Islet precursor cell (in vitro differentiated cells): Measurements from ENCODE around the gene THBS4.

ENCODE experiments used
- DNase-seq: peaks from one replicate; pipeline ENCODE4 v3.0.0-alpha.2; 2018

The THBS4 gene

DNA sequence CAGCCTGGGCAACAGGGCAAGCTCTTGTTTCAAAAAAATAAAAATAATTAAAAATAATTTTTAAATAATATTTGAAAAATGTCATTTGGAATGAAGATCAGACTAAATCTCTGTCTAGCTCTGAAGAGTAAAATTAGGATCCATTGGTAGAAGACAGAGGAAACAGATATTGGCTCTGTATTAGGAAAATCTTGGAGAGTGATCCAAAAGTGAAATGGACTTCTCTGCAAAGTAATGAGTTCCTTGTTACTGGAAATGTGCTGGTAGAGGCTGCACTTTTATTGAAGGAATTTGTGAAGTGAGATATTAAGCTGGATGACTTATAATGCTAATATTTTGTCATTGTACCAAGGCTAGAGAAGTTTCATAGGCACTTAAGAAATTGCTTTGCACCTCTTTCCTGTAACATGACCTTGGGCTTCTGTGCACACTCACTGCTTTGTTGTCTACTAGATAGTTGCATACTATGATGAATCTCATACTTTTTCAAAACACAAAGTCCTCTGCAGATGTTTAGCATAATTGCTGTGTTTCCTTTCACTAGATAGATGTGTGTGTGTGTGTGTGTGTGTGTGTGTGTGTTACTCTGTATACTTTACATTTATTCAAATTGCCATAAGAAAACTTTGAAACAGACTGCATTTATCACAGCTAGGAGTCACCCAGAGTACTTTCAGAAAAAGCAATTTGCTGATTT, 13.1 kb downstream of the THBS4 start:
- no peak for DNase-seq

DNA sequence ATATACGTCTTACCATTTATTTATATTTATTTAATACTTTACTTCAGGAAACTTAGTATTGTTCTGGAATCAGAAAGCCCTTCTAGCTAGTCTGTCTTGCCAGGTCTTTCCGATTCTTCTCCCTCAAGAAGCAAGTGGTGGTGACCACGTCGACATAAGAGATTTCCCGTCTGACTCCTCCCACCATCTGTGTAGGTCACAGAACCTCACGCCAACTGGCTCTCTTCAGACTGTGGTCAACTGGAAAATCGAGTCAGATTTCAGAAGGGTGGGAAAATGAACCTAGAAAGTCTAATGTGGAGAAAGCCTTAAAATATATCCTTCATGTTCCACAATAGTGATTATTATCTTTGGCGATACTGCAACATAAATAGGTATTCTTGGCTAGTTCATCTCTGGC, 17.3 kb downstream of the THBS4 start:
- no peak for DNase-seq

DNA sequence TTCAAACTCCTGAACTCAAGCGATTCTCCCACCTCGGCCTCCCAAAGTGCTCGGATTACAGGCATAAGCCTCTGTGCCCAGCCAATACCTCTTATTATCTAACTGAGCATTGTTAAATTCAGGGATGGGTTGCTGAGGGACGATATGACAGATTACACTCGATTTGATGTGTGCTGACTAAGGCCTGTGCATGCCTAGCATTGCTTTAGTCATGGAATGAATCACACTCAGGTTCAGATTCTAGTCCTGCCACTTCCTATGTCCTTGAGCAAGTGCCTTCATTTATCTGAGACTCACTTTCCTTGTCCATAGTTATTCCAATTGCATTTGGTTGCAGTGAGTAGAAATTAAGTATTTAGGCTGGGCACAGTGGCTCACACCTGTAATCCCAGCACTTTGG, 19.5 kb downstream of the THBS4 start:
- DNase-seq = no peak

DNA sequence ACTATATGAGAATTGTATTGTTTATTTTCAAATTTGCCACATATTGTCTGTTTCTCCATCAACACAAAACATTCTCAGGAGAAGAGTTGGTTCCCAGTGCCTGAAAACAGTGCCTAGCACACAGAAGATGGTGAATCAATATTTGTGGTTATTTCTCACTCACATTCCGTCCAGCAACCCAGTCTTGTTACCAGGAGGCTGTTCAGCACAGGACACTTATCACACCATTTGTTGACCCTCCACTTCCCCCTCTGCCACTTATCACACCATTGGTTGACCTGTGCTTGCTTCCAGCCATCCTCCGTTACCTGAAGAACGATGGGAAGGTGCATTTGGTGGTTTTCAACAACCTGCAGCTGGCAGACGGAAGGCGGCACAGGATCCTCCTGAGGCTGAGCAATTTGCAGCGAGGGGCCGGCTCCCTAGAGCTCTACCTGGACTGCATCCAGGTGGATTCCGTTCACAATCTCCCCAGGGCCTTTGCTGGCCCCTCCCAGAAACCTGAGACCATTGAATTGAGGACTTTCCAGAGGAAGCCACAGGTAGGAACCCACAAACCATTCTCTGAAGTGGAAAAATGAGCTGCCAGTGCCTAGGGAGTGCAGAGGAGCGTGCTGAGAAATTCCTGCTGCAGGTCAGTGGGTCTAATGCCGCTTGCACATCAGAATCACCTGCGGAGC, 20.5 kb downstream of the THBS4 start:
- DNase-seq = peak; percentile 75

DNA sequence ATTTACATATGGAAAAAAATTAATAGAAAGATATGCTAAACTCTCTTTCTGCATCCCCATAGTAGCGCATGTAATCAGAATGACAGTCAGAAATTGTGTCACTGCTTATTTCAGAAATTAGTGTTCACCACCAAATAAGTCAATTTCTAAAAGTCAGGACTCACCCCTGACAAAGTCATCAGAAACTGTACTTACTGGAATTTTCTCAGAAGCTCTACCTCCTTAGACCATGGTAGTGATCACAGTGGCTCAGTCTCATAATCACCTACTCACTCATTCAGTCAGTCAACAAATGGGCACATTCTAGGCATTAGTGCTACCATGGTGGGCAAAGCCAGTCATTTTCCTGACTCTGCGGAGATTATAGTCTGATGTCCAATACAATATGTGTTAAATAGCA, 22.0 kb downstream of the THBS4 start:
- no peak for DNase-seq

DNA sequence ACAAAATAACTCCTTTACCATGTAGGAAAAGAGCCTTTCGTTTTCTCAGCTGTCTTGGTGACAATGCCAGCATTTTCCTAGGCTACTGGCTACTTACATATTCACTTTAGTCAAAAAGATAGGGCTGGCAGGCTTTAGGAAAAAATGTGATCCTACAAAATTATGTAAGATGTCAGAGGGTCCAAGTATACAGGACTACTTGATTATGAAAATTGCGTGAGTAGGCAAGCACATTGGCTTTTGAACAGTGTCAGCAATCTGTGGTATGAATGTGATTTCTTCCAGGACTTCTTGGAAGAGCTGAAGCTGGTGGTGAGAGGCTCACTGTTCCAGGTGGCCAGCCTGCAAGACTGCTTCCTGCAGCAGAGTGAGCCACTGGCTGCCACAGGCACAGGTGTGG, 22.8 kb downstream of the THBS4 start:
- DNase-seq = no peak

DNA sequence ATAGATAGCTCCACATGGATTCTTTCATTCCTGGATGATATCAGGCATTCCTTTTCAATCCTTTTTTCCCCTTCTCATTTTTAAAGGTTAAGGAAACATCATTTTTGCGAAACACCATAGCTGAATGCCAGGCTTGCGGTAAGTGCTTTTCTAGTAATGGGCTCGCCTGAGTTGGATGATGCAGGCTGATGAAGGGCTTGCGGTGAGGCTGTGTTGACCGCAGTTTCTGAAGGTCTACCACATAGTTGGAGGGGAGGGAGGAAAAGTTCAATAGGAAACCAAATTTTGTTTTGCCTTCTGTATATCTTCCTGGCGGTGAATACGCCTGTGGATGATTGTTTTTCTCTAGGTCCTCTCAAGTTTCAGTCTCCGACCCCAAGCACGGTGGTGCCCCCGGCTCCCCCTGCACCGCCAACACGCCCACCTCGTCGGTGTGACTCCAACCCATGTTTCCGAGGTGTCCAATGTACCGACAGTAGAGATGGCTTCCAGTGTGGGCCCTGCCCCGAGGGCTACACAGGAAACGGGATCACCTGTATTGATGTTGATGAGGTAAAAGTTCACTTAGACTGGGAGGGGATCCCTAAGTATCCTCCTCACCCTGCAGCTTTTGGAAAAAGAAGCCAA, 24.3 kb downstream of the THBS4 start:
- no peak for DNase-seq

DNA sequence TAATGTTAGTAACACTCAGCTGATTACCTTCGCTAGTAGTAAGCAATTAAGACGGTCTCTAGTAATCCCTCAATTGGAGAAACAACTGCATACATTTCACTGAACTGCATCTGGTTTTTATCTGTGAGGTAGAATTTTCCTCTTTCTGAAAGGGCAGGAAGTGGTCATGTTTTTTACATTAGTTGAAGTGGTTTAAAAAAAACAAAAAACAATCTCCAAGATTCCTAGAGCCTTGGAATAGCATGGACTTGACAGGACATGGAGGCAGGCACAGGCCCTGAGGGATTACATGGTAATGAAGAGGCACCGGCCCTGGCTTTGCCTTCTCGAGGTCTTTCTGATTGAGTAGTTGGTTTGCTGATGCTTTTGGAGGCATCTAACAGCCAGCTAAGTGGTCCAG, 25.8 kb downstream of the THBS4 start:
- no peak for DNase-seq

DNA sequence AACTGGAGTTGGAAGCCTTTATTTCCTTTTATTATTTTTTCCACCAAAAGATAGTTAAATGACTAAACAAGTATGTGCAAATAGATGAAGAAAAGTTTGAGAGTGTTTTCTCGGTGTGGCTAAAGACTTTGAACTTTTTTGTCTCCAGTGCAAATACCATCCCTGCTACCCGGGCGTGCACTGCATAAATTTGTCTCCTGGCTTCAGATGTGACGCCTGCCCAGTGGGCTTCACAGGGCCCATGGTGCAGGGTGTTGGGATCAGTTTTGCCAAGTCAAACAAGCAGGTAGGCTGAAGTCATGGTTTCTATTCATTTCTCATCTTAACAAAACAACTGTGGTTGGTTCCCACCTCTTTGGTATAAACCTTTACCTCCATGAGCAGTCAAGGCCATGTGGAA, 26.4 kb downstream of the THBS4 start:
- no peak for DNase-seq

DNA sequence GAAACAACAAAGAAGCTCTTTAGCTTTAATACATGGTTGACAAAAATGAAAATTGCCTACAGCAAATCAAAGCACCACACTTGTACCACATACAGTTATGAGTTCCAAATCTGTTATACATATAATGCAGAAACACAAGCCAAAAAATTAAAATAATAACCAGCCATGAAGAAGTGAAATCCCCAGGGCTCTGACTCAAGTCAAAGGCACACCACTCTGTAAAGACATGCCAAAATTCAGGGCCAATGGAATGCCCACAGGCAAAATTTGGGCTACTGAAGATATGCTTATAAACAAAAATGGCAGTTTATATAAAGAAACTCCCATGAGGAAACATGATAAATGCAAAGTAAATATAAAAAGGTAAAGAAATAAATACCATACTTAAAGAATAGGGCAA, 29.0 kb downstream of the THBS4 start:
- DNase-seq = no peak

DNA sequence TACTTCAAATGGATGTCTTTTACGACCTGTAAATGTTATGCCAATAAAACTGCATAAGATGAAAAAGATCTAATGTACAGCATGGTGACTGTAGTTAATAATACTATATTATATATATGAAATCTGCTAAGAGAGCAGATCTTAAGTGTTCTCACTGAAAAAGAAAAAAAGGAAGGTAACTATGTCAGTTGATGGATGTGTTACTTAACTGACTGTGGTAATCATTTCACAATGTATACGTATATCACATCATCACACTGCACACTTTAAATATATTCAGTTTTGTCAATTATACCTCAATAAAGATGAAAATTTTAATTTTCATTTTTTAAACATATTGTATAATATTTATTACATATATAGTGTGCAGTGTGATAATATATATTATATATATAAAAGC, 31.9 kb downstream of the THBS4 start:
- DNase-seq = no peak

DNA sequence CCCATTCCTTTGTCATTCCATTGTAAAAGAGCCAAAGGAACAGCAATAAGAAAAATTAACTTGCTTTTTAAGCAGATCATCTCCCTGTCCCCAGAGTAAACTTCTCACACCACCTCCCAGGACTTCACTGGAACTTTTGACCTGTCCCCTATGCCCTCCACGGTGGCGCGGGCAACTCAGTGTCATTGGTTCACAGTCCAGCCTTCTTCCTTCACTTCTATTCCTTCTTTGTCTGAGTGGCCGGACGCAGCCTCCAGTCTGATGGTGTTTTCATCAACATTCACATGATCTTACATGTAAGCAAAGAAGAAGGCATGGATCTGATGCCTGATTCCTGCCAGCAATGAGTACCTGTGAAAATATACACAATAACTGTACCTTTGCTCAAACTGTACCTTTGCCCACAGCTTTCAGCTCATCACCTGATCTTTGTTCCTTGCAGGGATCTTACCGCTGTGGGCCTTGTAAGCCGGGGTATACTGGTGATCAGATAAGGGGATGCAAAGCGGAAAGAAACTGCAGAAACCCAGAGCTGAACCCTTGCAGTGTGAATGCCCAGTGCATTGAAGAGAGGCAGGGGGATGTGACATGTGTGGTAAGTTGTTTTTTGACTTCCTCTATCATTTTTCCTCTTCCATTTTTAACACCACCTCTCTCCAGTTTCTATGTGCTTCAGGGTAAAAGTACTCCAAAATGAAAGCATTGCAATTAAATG, 32.5 kb downstream of the THBS4 start:
- DNase-seq = no peak

DNA sequence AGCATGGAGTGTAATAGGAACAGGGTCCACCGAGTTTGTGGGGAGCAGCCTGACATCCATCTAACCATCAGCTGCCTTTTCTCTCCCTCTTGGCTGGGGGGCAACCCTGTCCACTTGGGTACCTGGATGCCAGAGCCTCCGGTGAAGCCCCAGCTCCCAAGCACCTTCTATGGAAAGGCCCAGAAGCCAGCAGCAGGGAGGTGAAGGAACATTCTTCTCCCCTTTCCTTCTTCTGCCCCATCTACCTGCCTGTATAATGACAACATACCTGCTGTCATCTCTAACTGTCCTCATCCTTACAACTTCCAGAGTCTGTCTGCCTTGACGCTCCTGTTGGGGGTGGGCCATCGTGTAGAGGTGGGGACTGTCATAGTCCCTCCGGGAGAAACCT, 33.1 kb downstream of the THBS4 start:
- no peak for DNase-seq

DNA sequence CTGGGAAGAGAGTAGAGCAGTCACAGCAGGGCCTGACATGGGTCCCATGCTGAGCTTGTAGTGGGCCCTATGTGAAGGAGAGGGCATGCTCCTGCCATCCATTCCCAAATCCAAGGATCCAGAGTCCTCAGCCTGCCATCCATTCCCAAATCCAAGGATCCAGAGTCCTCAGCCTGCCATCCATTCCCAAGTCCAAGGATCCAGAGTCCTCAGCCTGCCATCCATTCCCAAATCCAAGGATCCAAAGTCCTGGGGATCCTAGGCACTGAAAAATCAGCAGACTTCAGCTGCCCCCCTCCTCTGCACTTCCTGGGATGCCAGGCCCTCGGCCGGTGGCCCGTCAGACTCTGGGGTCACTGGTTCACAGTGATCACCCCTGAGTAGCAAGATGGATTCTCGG, 33.6 kb downstream of the THBS4 start:
- DNase-seq = no peak

DNA sequence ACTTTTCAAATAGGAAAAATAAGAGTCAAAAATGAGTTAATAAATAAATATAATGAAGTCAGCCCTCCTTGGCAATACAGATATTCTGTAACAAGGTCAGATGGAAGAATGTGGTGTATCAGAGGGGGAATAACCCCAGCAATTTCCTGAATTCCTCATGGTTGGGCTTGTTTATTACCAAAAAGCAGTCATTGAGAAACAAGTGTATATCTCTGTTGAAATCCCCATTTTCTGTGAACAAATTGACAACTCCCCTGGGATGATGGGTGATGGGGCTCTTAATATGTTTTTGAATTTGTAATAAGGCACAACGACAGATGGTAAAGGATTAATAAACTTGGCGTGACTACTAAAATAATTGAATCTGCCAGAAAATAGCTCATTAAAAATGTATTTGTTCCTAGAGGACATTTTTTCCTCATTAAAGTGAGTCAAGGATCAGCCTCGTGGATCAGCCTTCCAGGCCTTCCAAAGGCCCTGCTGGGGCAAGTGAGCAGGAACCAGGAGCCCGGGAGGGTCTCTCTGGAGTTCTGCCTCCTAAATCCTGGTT, 34.2 kb downstream of the THBS4 start:
- no peak for DNase-seq

DNA sequence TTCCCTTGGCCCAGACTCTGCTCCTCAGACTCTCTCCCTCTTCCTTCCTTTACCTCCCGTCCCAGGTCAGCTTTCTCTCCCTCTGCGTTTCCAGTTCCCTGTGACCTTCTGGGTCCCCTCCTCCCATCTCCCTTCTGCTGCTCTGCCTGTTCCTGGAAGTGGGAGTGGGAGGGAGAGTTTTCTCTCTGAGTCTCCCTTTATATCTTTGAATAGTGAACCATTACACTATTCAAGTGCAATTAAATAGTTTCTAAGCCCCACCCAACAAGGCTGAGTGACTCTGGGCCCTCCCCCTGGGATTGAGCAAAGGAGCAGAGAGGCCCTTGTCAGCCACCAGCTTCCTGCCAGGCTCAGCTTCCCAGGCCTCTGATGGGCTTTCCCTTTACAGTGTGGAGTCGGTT, 34.8 kb downstream of the THBS4 start:
- DNase-seq = no peak

DNA sequence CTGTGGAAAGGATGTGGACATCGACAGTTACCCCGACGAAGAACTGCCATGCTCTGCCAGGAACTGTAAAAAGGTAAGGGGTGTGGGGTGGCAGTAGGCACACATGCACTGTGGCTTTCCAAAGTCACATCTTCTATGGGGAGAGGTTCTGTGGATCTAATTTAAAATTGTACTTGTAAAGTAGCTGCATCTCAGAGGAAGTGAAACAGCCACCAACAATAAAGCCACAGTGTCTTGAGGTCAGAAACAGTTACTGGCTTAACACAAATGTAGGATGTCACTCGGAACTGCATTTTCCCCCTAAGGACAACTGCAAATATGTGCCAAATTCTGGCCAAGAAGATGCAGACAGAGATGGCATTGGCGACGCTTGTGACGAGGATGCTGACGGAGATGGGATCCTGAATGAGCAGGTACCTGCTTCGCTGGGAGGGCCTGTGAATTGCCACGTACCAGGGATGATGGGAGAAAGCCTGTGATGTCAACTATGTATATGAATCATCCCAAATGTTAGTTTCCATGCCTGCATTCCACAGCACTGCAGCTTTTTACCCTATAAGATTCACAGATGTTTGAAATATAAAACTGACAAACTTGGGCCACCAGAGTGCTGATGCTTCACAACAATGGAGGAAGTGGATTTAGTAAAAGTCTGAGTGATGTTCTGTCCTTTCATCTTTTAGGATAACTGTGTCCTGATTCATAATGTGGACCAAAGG, 35.3 kb downstream of the THBS4 start:
- peak; percentile 44 for DNase-seq

DNA sequence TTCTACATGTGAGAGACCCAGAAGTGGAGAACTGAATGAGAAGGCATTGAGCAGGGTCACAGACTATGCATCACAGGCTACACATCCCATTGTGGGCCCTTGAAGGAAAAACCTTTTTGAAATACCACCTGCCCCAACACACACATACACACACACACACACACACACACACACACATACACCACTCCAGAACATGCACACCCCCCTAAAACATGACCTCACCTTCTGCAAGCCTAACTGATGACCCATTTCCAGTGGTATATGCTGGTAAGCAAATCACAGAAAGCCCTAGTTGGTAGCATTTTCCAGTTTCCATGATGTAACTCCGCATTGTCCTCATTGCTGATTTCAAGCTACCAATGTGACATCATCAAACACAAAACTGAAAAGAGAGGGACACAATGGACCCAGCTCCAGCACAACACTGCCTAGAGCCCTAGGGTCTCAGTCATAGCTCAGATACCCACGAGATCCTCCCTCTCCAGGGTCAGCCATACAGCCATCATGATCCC, 36.4 kb downstream of the THBS4 start:
- peak; percentile 12 for DNase-seq

DNA sequence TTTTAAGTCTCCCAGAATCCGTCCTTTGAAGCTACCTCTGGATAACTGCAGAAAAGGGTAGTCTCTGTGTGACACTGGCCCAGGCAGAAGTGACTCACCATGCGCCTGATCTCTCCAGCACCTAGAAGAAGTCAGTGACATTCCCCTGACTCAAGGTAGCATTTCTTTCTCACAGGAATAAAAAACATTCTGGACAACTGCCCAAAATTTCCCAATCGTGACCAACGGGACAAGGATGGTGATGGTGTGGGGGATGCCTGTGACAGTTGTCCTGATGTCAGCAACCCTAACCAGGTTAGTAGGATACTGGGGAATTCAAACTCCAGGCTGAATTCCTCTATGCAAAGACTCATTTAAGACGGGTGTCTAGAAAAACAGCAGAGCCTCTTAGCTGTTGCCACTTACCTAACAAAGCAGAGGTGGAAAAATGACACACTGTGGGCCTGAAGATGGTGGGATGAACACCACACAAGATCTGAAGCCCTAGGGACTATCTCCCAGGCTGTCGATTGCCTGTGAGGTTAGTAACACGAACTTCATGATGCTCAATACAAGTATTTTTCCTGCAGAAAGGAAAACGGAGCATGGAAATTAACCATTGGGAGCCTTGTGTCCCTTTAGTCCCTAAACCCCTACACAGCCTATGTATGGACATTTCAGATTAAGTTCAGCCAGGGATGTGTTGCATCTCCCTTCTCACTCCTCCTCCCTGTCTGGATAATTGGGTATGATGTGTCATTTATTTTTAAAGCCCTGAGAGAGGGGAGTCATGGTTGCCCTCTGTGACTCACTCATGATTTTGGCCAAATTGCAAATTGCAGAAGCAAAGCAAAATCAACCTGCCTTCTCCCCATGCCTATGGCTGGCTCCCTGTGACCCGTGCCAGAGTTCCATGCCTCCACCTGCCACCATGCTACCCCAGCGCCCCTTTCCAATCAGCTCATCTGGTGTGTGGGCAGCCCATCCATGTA, 37.2 kb downstream of the THBS4 start:
- peak; percentile 23 for DNase-seq

DNA sequence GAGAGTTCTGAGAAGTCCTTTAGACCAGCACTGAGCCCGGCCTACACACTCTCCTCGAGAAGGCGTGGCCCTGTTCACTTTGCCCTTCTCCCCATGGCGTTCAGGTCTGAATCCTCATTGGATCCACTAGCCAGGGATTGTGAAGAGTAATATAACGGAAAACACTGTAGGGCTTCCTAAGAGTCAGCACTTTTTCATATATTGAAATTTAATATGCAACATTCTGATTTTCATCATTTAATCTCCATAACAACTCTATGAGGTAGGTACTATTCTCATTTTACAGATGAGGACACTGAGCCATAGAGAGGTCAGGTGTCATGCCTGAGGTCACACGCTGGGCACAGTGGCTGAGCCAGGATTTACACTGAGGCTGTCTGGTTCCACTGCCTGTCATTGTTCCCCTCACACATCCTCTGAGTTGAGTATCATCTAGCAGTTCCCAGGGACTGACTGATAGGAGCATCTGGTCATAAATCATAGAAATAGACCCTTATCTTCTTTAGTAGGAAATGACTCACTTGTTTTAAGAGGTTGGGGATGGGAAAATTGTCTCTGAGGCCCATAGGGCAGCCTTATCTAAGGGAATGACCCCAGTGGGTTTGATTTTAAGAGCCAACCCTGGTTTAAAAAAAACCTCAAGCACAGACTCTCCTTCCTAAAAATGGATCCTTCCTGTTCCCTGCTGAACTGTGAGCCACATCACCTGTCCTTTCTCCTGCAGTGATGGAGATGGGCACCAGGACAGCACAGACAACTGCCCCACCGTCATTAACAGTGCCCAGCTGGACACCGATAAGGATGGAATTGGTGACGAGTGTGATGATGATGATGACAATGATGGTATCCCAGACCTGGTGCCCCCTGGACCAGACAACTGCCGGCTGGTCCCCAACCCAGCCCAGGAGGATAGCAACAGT, 41.2 kb downstream of the THBS4 start:
- peak; percentile 45 for DNase-seq
